ENCODE data around the gene ZMYM1. TPM values are rescaled to one million over a fixed set of nuclear protein-coding genes. Genes with fewer than 3 reads are reported as not detected.

ZMYM1 gene
- total and polyA plus RNA-seq, 2 of the 8 experiments (the other 6 are each of a cell fraction or from before 2014, with no cell fraction given) = 10.0 to 41.3 TPM

- H2BK15ac ChIP-seq (ENCODE audit: low read length) = no peak overlapping the region
- no peaks in the 10 kb centered on the region for H3K36me3 ChIP-seq (ENCODE audit: control insufficient read depth in 2 of 4, insufficient read depth in 4 of 4, low read length in 3 of 4)
- H3K79me2 ChIP-seq (ENCODE audit: control insufficient read depth in 1 of 2, insufficient read depth in 2 of 2, low read length in 2 of 2) = no peaks in the 10 kb centered on the region
- H3K9ac ChIP-seq (replicated peaks in 1 of 4; ENCODE audit: extremely low read depth in 1 of 4, low read depth in 3 of 4, low read length in 3 of 4) = no peak overlapping the region
- no peaks in the 10 kb centered on the region for H3K79me1 ChIP-seq (ENCODE audit: low read depth, low read length)
- H3K4ac ChIP-seq (replicated peaks; ENCODE audit: insufficient read length, low read depth, low read length) = no peak overlapping the region
- FAIRE-seq (no peak), DNase-seq (ENCODE audit: low read depth in 1 of 2, low spot score in 2 of 2) (no peak)
- CTCF ChIA-PET (ENCODE audit: partially characterized antibody) = interaction anchor here (0.5 to 0.6 kb wide), 2 partner anchors 525 to 714 kb away, joined by 3 to 4 read pairs; partner anchors contain the start of gene NCDN
- H2AFZ ChIP-seq (ENCODE audit: low read length) = 0 out of 2 replicates have a peak overlapping the region, but pooled peaks have one; percentile 77
- H3K4me3 ChIP-seq (ENCODE audit: extremely low read depth in 1 of 4, insufficient read depth in 2 of 4, low read depth in 3 of 4, low read length in 4 of 4) = peak overlapping the region in 2 of 4 experiments; percentile 89 to 98; a peak in 3 of 8 replicates
- H2BK20ac ChIP-seq (ENCODE audit: low read length) = no peak overlapping the region
- H4K91ac ChIP-seq (replicated peaks; ENCODE audit: insufficient read length, low read length) = no peak overlapping the region
- no peak overlapping the region for H4K8ac ChIP-seq (ENCODE audit: extremely low read depth, insufficient read depth, low read length)
- no peak overlapping the region for H3K27ac ChIP-seq (ENCODE audit: low read depth, low read length)
- 92% methylated on average over 1 of the region's 1 CpG; no CpG with 5 or more reads in 1 of the 2 experiments for WGBS, 2 experiments (ENCODE audit: extremely low coverage in 1 of 2, insufficient coverage in 1 of 2, insufficient read length in 1 of 2, insufficient replicate concordance in 2 of 2, low coverage in 1 of 2, low lambda C conversion rate in 2 of 2, missing lambda C conversion rate in 1 of 2)
- H3K4me1 ChIP-seq (replicated peaks in 1 of 4; ENCODE audit: control insufficient read depth in 3 of 4, insufficient read depth in 4 of 4, low read length in 3 of 4) = no peaks in the 10 kb centered on the region
- no peak overlapping the region for H3K56ac ChIP-seq (replicated peaks; ENCODE audit: insufficient read length, low read depth, low read length)
- peaks cover 4 to 13% of the 10 kb centered on the region in 2 experiments; a peak in 3 of 4 replicates for H3K9me3 ChIP-seq (ENCODE audit: insufficient read depth in 2 of 2, low read depth in 1 of 2, low read length in 1 of 2)
- H3K14ac ChIP-seq (ENCODE audit: insufficient read length) = no peak overlapping the region
- peak overlapping the region; percentile 38 to 88; a peak in 3 of 4 replicates for H3K4me2 ChIP-seq (ENCODE audit: insufficient read depth in 1 of 2, low read depth in 2 of 2, low read length in 2 of 2)
- no peak overlapping the region for H3K18ac ChIP-seq (ENCODE audit: extremely low read depth, low read length)
- no peak for TF ChIP-seq SIRT6 (IDR thresholded peaks at IDR 0.05; ENCODE audit: low read length)
- H2BK5ac ChIP-seq (ENCODE audit: low read depth, low read length) = no peak overlapping the region
- H3K23me2 ChIP-seq (ENCODE audit: low read depth, low read length) = peaks cover 5% of the 10 kb centered on the region; the same call in 1 of the 2 replicates
- H2BK120ac ChIP-seq (replicated peaks; ENCODE audit: low read depth, low read length) = no peak overlapping the region
- POLR2A ChIA-PET (ENCODE audit: partially characterized antibody) = interaction anchor here (0.8 to 1.4 kb wide), 3 partner anchors 14 to 103 kb away, joined by 3 to 4 read pairs (median 3); partner anchors contain the start of gene DLGAP3
- no peak overlapping the region for H2BK12ac ChIP-seq (ENCODE audit: low read depth, low read length)
- H3K23ac ChIP-seq (ENCODE audit: insufficient read length) = no peak overlapping the region
- H3K27me3 ChIP-seq (replicated peaks in 1 of 4; ENCODE audit: control insufficient read depth in 3 of 4, extremely low read depth in 1 of 4, insufficient read depth in 3 of 4, low read length in 3 of 4) = no peaks in the 10 kb centered on the region
- H4K5ac ChIP-seq (ENCODE audit: insufficient read length, low read depth, low read length) = no peak overlapping the region
- no peak overlapping the region for H2AK5ac ChIP-seq (ENCODE audit: low read depth, low read length)
- H4K20me1 ChIP-seq (replicated peaks in 1 of 2; ENCODE audit: control insufficient read depth in 1 of 2, insufficient read depth in 2 of 2, low read length in 2 of 2) = no peaks in the 10 kb centered on the region
Measured at GRCh38 chr1:35032384-35032739, 46.8 kb upstream of the ZMYM1 start.
